GM19023 (cell line): ENCODE measurements around the gene TUBA3D.
A peak's percentile ranks its signal among the peaks of the same experiment; 100 is the strongest.
"Not testable (repeated sequence)": the region's sequence is repeated elsewhere in the genome, so short reads cannot be mapped to it uniquely, and the experiment has no call there.

Source experiments
- ATAC-seq: cut with Tn5 transposase; IDR thresholded peaks from one replicate; pipeline ENCODE4 v1.9.1; 2021; ENCODE audit warnings: mild to moderate bottlenecking, moderate library complexity; ENCODE audit not compliant: unreplicated experiment

Gene TUBA3D

DNA sequence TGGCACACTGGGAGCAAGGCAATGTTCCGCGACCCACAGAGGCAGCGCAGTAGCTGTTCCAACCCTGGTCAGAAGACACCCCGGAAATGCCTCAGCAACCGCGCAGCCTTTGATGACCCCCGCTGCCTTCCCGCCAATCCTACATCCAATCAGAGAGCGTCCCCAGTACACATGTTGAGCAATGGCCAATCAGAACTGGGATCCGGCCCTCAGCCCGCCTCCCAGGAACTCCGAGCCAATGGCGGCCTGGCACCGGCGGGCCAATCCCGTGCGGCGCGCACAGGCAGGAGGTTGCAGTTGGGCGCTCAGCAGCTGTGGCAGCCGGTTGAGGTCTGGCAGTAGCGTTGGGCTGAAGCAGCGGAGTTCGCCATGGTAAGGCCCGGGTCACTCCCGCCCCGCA, at the start of gene TUBA3D:
Gene TUBA3D, plus strand, starts transcription at position 289 of the 400 bp plus-strand sequence. Its CDS starts 81 bp downstream, at position 370.
- no peak for ATAC-seq

GRCh38 chr2:131426727-131427126, 49.2 kb upstream of the TUBA3D start:
- no peak for ATAC-seq

DNA sequence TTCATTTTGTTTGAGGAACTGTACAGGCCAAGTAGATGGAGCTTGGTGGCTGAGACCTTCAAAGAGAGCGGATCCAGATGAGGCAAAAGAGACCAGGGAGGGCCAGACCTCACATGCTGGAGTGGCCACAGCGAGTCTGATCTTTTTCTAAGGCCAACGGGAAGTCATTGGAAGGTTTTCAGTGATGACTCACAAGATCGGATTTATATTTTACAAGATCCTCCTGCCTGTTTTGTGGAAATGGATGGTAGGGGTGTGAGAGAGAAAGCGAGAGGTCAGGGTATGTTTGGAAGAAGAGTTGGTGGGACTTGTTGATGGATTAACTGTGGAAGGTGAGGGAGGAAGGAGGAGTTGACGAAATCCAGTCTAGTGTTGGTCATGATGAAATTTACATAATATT, 44.6 kb upstream of the TUBA3D start:
- ATAC-seq = no peak

DNA sequence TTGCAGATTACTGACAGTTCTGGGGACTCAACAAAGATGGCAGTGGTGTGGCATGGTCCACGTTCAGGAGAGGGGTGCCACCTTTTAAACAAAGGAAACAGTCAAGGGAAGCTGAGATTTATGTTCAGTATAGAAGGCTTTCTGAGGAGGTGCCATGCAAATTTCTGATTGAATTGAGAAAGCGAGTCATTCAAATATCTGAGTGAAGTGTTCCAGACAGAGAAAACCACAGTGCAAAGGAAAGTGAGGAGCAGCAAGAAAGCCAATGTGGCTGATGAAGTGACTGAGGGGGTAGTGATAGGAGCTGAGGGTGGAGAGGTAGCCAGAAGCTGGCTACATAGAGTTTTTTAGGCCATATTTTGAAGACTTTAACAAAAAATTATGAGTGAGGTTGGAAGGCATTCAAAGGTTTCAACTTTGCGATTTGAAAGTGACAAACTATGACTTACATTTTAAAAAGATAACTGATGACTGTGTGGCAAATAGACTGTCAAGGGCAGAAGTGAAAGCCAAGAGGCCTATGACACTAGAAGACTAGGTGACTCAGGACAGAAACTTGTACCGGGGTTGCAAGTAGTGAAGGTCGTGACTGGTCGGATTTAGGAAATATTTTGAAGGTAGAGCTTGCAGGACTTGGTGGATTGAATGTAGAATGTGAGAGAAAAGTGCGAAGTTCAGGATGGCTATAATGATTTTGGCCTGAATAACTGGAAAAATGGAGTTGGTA, 35.0 kb upstream of the TUBA3D start:
- ATAC-seq = not testable (repeated sequence)

DNA sequence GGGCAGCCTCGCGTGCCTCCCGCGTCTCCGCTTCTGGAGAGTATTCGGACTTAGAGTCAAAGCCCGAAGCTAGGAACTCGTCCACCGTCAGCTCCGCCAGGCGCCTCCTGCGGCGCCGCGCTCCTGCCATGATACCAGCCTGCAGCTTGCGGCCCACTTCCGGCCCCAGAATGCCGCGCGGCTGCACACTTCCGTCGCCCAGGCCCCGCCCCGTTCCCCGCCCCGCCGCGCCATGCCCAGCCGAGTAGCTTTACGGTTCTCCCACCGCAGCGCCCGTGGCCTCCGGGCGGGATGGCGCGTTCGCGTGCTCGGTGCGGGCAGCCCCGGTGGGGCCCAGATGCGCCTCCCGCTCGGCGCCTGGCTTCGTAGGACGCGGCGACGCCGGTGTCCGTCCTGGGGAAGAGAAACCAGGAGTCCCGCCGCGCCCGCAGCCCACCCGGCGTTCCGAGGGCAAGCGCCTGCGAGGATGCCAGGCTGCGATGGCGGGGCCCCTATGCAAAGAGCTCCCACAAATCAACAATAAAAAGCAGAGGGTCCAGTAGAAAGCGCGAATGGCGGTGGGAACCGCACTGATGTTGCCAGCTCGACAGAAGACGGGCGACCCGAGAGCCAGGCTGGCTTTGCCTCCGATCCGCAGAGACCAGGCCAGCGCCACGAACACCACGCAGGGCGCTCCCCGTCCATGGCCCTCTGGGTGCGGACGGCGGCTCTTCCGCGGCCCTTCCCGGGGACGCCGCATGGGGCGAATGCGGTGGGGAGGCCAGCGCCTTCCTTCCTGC, 31.0 kb upstream of the TUBA3D start:
- not testable (repeated sequence) for ATAC-seq

- ATAC-seq = not testable (repeated sequence)
These were observed 30.5 kb upstream of the TUBA3D start for GRCh38 chr2:131445515-131445797.

- ATAC-seq = no peak
These were observed 30.0 kb upstream of the TUBA3D start for GRCh38 chr2:131445896-131446295.

GRCh38 chr2:131447981-131448380, 27.9 kb upstream of the TUBA3D start:
- not testable (repeated sequence) for ATAC-seq

DNA sequence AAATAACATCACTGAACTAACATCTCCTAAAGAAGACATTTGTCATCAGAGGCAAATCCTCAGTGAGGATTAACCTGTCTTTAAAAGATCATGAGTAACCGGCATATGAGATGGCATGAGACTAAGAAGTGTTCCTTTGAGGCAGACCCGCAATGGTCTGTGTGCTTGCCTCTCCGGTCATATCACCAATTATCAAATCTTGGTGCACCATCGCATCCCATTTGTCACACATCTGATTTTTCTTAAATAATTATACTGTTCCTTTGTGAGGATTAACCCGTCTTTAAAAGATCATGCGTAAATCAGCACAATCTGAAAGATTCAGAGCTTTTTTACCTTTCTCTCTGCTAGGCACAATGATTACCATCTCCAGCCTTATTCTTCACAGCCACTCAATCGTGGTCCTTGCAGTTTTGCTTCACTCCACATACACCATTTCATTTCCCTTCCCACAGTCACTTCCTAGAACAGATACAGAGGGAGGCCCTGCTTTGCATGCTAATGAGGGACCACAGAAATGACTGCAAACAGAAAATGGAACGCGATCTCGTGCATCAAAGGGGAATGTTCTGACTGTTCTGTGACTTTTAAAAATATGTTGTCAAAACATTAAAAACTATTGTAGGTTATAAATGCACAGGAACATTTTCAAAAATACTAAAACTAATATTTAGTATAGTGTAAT, 24.5 kb upstream of the TUBA3D start:
- peak; percentile 87 for ATAC-seq

DNA sequence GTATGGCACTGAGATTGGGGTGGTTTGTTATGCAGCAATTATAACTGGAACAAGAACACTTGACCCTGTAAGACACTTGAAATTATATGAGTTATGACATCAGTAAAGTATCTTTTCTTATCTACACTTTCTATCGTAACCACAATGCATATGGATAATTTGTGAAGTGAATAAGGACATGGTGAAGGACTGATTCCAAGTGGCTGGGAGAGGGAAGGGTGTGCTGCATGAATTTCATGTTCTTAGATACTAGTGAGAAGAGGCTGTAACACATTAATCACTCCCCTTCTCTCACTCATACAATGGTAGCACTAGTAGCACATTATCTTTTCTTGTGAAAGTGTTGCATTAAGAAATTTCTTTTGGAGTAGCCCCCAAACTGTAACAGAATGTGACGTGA, 21.0 kb upstream of the TUBA3D start:
- not testable (repeated sequence) for ATAC-seq

DNA sequence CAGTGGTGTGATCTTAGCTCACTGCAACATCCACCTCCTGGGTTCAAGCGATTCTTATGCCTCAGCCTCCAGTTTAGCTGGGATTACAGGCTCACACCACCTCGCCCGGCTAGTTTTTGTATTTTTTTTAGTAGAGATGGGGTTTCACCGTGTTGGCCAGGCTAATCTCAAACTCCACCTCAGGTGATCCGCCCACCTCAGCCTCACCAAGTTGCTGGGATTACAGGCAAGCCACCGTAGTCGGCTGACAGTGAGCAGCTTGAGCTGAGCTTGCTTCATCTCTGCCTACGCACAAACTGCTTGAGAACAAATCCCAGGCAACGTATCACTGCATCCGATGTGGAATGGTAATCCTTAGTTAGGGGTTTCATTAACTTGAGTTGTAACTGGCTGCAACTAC, 8.2 kb upstream of the TUBA3D start:
- not testable (repeated sequence) for ATAC-seq

- not testable (repeated sequence) for ATAC-seq
These were observed 5.0 kb upstream of the TUBA3D start for GRCh38 chr2:131470944-131471343.

GRCh38 chr2:131471624-131472023, 4.3 kb upstream of the TUBA3D start:
- not testable (repeated sequence) for ATAC-seq

DNA sequence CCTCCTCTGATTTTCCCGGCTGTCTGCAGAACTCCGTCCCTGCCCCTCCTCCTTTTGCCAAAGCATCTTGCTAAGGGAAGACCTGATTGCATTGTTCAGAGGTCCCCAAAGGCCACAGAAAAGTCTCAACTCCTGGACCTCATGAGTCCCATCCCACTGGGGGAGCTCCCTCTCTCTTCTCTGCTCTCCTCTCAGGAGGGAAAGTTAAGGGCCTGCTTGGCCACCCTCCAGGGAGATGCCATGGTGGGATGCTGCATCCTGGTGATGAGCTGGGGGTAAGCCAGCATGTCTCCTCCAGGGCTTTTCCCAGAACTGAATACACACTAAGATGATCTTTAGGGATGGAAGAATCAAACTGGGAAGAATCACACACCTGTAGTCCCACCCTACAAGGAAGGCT, 2.7 kb upstream of the TUBA3D start:
- ATAC-seq = not testable (repeated sequence)

DNA sequence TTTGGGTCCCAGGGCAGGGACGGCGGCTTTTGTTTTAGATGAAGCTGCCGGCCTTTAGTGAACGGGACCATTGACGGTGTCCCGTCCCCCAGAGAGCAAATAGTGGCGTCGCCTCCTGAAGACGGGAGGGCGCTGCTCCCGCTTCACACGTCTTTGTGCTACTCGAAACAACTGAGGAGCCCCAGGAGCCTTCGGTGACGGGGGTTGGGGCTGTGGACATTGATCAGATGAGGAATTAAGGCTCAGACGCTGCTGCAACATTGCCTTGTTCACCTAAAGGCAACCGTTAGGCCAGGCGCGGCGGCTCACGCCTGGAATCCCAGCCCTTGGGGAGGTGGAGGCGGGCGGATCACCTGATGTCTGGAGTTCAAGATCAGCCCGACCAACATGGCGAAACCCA, 444 bp downstream of the TUBA3D start:
- ATAC-seq = not testable (repeated sequence)

DNA sequence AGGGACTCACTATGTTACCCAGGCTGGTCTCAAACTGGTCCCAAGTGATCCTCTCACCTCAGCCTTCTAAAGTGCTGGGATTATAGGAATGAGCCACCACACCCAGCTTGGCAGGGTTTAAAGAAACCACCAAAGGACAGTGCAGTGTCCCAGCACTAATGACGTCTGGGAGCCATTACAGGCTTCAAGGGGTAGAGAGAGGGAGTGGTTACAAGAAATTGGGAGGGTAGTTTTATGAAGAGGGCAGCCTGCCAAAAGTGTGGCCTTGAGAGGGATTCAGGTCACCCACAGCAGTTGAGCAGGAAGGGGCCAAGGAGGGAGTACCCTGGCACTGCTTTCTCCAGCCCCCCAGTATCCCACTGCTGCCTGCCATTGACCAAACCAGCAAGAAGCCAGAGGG, 1.3 kb downstream of the TUBA3D start:
- not testable (repeated sequence) for ATAC-seq

GRCh38 chr2:131478074-131478849, 2.3 kb downstream of the TUBA3D start:
- ATAC-seq = not testable (repeated sequence)

DNA sequence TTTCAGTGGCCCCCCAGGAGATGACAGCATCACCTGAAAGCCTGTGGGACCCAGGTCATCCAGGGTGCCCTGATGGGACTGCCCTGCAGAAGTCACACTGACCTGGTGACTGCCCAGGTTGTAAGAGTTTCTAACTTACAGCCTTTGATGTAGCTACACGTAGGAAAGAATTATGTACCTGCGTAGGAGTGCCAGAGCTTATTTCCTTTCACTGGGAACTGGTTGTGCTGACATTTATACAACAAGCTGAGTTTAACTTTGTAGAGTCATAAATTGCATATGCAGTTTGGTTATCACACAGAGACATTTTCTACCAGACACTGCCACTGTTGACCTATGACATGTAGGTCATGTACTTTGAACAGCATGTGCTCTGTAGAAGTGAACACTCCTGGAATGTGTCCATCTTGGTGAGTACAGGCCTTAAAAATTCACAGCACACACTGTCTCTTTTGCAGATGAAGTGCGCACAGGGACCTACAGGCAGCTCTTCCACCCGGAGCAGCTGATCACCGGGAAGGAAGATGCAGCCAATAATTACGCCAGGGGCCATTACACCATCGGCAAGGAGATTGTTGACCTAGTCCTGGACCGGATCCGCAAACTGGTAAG, 3.0 kb downstream of the TUBA3D start:
- not testable (repeated sequence) for ATAC-seq

DNA sequence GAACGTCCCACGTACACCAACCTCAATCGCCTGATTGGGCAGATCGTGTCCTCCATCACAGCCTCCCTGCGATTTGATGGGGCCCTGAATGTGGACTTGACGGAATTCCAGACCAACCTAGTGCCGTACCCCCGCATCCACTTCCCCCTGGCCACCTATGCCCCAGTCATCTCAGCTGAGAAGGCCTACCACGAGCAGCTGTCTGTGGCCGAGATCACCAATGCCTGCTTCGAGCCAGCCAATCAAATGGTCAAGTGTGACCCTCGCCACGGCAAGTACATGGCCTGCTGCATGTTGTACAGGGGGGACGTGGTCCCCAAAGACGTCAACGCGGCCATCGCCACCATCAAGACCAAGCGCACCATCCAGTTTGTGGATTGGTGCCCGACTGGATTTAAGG, 4.4 kb downstream of the TUBA3D start:
- not testable (repeated sequence) for ATAC-seq

- ATAC-seq = not testable (repeated sequence)
These were observed 6.7 kb downstream of the TUBA3D start for GRCh38 chr2:131482506-131483155.
